GM10847 (cell line): Measurements from ENCODE around the gene CDK8.

Experiments
- POLR2A ChIP-seq: IDR thresholded peaks from 2 replicates; pipeline ENCODE4 v1.6.1; 2011; ENCODE audit not compliant: insufficient read length; ENCODE audit errors: extremely low read depth

Gene CDK8

GRCh38 chr13:26343816-26344215 lies 89.9 kb downstream of the CDK8 start:
- no peak for TF ChIP-seq POLR2A

- TF ChIP-seq POLR2A: no peak
Observed at GRCh38 chr13:26344980-26345379, 91.1 kb downstream of the CDK8 start.

- TF ChIP-seq POLR2A: no peak
Observed at GRCh38 chr13:26348966-26349365, 95.0 kb downstream of the CDK8 start.

GRCh38 chr13:26362261-26362660 lies 108.3 kb downstream of the CDK8 start:
- TF ChIP-seq POLR2A: no peak

GRCh38 chr13:26370553-26370952 lies 116.6 kb downstream of the CDK8 start:
- no peak for TF ChIP-seq POLR2A

- no peak for TF ChIP-seq POLR2A
Observed at GRCh38 chr13:26372747-26373146, 118.8 kb downstream of the CDK8 start.

GRCh38 chr13:26376430-26376829 lies 122.5 kb downstream of the CDK8 start:
- TF ChIP-seq POLR2A: no peak

- no peak for TF ChIP-seq POLR2A
Observed at GRCh38 chr13:26377038-26377437, 123.1 kb downstream of the CDK8 start.

- no peak for TF ChIP-seq POLR2A
Observed at GRCh38 chr13:26378116-26378515, 124.2 kb downstream of the CDK8 start.

GRCh38 chr13:26379831-26380230 lies 125.9 kb downstream of the CDK8 start:
- no peak for TF ChIP-seq POLR2A

GRCh38 chr13:26380930-26381329 lies 127.0 kb downstream of the CDK8 start:
- no peak for TF ChIP-seq POLR2A

- no peak for TF ChIP-seq POLR2A
Observed at GRCh38 chr13:26382366-26382765, 128.4 kb downstream of the CDK8 start.

- no peak for TF ChIP-seq POLR2A
Observed at GRCh38 chr13:26382835-26383234, 128.9 kb downstream of the CDK8 start.

GRCh38 chr13:26384587-26384986 lies 130.7 kb downstream of the CDK8 start:
- no peak for TF ChIP-seq POLR2A

- TF ChIP-seq POLR2A: no peak
Observed at GRCh38 chr13:26386026-26386425, 132.1 kb downstream of the CDK8 start.

GRCh38 chr13:26390203-26390602 lies 136.3 kb downstream of the CDK8 start:
- no peak for TF ChIP-seq POLR2A

GRCh38 chr13:26400545-26400944 lies 146.6 kb downstream of the CDK8 start:
- TF ChIP-seq POLR2A: no peak

- no peak for TF ChIP-seq POLR2A
Observed at GRCh38 chr13:26401069-26401468, 147.1 kb downstream of the CDK8 start.

GRCh38 chr13:26401578-26402021 lies 147.7 kb downstream of the CDK8 start:
- no peak for TF ChIP-seq POLR2A

- TF ChIP-seq POLR2A: no peak
Observed at GRCh38 chr13:26406791-26407190, 152.9 kb downstream of the CDK8 start.
